ENCODE results near the gene DZIP3. TPM values are rescaled to one million over a fixed set of nuclear protein-coding genes. Genes with fewer than 3 reads are reported as not detected.

The DZIP3 gene
- total RNA-seq, 1 experiment from 2014 or later: 22.1 TPM

- H2BK5ac ChIP-seq (ENCODE audit: insufficient read length, low read length): no peak overlapping the region
- no peaks in the 10 kb centered on the region for H3K23me2 ChIP-seq (ENCODE audit: insufficient read length, low read depth, low read length, poor library complexity, severe bottlenecking)
- Mint-ChIP-seq H3K27ac (no peak overlapping the region), H3K36me3 (ENCODE audit: insufficient read depth in 1 of 3, low read depth in 3 of 3) (peaks cover 0 to 12% (median 0%) of the 10 kb centered on the region in 3 experiments; a peak in 2 of 7 replicates), H3K9me3 (peaks cover 0 to 7% of the 10 kb centered on the region in 2 experiments; a peak in 2 of 5 replicates), H3K27me3 (ENCODE audit: low read depth) (no peaks in the 10 kb centered on the region), H3K4me1 (peaks cover 12 to 18% of the 10 kb centered on the region in 2 experiments), H3K4me3 (no peak overlapping the region)
- H3K79me2 ChIP-seq (ENCODE audit: insufficient read depth, low read length): no peaks in the 10 kb centered on the region
- H4K8ac ChIP-seq (replicated peaks; ENCODE audit: insufficient read length, low read depth, low read length): no peak overlapping the region
- H4K5ac ChIP-seq (ENCODE audit: insufficient read length, low read depth, low read length): no peak overlapping the region
- no peak for TF ChIP-seq CTCF (conservative IDR thresholded peaks at IDR 0.05)
- DNase-seq: no peak
- no peak overlapping the region for H3K4ac ChIP-seq (ENCODE audit: low read depth, low read length)
- H3K56ac ChIP-seq (ENCODE audit: insufficient read length, low read depth, low read length): no peak overlapping the region
- H3K23ac ChIP-seq (ENCODE audit: insufficient read length, low read depth, low read length): no peak overlapping the region
- H3K79me1 ChIP-seq (ENCODE audit: insufficient read depth, low read depth, low read length, poor library complexity, severe bottlenecking): peaks cover 2% of the 10 kb centered on the region
- H2AK5ac ChIP-seq (ENCODE audit: insufficient read length, low read length): no peak overlapping the region
- no peak overlapping the region for H3T11ph ChIP-seq (ENCODE audit: low read length)
- H4K91ac ChIP-seq (ENCODE audit: insufficient read length, low read depth, low read length): no peak overlapping the region
- no peak overlapping the region for H2BK15ac ChIP-seq (ENCODE audit: low read depth, low read length)
- H4K20me1 ChIP-seq (ENCODE audit: control insufficient read depth, insufficient read depth, insufficient read length): no peaks in the 10 kb centered on the region
- H3K9ac ChIP-seq (ENCODE audit: extremely low read depth, insufficient read length, low read length): no peak overlapping the region
- H2BK20ac ChIP-seq (ENCODE audit: low read depth, low read length, poor library complexity, severe bottlenecking): no peak overlapping the region
- H2BK120ac ChIP-seq (ENCODE audit: low read depth, low read length, poor library complexity, severe bottlenecking): no peak overlapping the region
- H3K4me2 ChIP-seq (ENCODE audit: insufficient read depth, insufficient read length, low read length): no peak overlapping the region
- WGBS (ENCODE audit: extremely low coverage, insufficient read length, low lambda C conversion rate): no CpG with 5 or more reads among the region's 5 CpGs
- no peaks in the 10 kb centered on the region for H3K4me1 ChIP-seq (ENCODE audit: insufficient read depth, low read length)
- H3K18ac ChIP-seq (ENCODE audit: insufficient read length, low read depth, low read length): no peak overlapping the region
- H2AFZ ChIP-seq (ENCODE audit: low read length): no peak overlapping the region
- H3K9me3 ChIP-seq (ENCODE audit: control insufficient read depth, low read depth, low read length): no peaks in the 10 kb centered on the region
- no peak overlapping the region for H3K27ac ChIP-seq (ENCODE audit: insufficient read length, low read depth, low read length)
- H2BK12ac ChIP-seq (ENCODE audit: insufficient read length, low read depth, low read length): no peak overlapping the region
- no peak overlapping the region for H3K14ac ChIP-seq (ENCODE audit: insufficient read depth, low read length)
- H3K27me3 ChIP-seq (ENCODE audit: insufficient read depth, low read length): no peaks in the 10 kb centered on the region
Measured at GRCh38 chr3:108598375-108598774, 8.9 kb downstream of the DZIP3 start.

All from H9 (cell line).